Retina (tissue), 1 donor: Measurements from ENCODE around the gene TMEM259.

ENCODE experiments used
- DNase-seq: peaks from one replicate; pipeline ENCODE4 v3.0.0-alpha.2; 2016

The TMEM259 gene

DNA sequence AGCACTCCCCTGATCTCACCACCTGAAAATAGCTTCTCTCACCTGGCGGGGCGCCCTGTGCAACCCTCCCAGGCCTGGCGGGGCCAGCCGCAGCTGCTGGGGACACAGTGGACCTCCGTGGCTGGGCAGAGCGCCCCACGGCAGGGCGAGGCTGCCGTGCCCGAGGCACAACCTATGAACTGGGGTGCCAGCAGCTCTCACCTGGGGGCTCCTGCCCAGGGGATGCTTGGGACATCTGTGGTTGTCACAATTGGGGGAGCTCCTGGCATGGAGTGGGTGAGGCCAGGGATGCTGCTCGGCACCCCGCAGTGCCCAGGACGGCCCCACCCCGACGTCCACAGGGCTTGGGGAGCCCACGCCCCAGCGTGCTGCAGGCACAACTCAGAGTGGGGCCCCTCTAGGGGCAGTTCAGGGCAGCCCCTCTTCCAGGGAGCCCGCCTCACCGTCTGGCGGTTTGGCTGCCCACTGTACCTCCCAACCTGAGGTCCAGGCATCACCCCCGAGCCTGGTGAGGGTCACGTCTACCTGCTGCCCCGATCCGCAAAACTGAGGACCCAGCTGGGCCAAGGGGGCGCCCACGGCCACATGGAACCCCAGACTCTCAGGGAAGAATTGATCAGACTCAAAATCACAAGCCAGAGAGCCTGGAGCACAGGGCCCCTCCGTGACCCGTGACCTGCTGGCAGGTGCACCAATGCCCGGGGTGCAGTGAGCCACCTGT is 5.7 kb downstream of the TMEM259 start:
- no peak for DNase-seq

DNA sequence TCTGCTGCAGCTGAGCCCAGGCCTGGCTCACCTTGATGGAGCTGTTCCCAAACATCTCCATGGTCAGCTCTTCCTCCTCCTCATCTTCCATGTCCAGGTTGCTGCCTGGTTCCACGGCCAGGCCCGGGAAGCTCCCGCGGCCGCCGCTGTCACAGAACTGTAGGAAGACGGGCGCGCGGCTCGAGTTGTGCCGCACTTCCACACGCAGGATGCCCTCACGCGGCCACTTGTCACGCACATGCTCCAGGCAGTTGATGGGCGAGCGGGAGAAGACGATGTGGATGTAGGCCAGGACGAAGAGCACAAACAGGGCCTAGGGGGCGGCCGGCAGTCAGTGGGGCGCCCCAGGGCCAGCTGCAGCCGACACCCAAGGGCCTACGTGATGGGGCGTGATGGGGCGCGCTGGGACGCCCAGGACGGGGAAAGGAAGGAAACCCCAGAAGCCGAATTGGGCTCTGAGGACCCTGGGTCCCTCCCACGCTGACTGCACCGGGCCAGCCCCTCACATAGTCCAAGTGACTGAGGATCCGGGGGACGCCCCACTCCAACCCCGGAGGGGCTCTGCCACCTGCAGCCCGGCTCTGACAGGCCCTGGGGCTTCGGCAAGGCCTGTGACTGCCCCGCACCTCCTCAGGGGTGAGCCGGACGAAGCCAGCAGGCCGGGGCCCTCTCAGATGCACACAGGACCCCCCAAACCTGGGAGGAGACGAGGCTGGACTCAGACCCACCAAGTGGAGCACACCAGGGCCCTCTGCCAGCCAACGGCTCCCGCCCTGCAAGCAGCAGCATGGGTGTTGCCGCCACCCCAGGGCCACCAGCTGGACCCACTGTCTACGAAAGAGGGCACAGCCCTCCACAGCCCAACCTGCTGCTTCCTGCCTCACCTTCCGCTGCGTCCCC is 6.5 kb downstream of the TMEM259 start:
- no peak for DNase-seq

DNA sequence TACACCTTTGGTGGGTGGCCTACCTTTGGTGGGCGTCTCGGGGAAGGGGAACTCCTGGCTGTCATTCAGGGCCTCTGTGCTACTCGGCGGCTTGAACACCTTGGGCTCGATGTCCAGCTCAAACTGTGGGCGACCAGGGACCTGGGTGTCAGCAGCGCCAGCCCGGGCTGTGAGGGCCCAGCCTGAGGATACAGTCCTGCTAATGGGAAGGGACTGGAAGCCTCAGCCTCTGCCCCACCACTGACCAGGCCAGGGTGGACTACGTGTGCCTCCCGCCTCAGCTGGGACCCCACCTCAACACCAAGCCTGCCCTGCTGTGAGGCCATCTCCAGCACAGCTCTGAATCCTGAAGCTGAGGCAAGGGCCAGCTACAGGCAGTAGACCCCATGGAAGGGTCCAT is 7.7 kb downstream of the TMEM259 start:
- no peak for DNase-seq

DNA sequence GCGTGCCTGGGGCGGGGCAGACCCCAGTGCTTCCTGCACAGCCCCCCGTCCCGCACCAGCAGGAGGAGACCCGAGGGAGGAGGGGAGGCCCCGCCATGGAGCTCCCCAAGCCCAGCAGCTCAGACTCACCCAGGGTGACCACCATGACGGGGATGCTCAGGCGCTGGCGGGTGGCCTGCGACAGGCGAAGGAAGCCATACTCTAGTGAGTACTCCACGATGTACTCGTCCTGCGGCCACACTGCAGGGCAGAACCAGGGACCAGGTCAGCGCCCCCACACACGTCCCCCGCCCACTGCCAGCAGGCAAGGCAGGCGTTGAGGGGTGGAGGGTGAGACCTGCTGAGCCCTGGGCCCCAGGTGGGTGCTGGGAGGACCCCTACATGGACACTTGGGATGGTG is 8.6 kb downstream of the TMEM259 start:
- no peak for DNase-seq

DNA sequence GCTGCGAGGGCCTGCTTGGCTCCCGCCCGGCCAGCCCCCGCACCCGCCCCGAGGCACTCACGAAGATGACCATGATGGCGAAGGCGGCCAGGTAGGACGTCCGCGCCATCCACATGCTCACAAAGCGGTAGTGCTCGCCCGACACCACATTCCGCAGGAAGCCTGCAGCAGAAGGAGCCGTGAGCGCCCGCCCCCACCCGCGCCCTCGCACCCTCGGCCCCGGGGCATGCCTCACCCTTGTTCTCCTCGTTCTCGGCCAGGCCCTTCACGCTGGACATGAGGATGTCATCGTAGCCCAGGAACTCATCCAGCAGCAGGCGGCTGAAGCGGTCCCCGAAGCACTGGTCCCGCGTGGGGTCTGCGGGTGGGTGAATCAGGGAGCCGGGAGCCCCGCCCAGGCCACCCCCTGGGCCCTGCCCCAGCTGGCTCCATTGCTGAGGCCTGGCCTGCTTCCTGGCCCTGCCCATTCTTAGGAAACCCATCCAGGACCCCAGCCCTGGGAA is 9.0 kb downstream of the TMEM259 start:
- no peak for DNase-seq

- DNase-seq = no peak
These were observed 10.1 kb downstream of the TMEM259 start for GRCh38 chr19:1010586-1011510.

- DNase-seq = no peak
These were observed 10.9 kb downstream of the TMEM259 start for GRCh38 chr19:1009981-1010538.

DNA sequence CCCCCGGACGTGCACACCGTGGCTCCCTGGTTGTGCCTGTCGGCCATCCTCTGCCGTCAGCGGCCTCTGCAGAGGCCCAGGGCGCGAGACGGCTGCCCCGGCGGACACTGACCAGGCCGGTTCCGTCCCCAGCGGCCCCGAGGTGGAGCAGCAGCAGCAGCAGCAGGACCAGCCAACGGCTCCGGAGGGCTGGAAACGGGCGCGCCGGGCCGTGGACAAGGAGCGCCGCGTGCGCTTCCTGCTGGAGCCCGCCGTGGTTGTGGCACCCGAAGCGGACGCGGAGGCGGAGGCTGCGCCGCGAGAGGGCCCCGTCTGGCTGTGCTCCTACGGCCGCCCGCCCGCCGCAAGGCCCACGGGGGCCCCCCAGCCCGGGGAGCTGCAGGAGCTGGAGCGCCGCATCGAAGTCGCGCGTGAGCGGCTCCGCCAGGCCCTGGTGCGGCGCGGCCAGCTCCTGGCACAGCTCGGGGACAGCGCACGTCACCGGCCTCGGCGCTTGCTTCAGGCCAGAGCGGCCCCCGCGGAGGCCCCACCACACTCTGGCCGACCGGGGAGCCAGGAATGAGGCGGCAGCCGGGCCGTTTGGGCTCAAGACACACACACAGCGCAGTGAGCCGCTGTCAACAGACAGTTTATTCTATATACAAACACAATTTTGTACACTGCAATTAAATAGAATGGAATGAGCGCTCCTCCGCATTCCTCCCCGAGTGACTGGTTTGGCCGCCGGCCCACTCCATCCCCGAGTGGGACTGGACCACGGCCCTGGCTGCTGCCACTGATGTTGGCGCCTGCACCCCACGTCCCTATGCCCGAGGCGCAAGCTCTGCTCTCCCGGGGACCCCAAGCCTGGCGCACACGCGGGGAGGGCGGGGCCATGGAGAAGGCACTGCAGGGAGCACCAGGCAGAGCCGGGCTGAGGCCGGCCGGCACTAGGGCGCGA is 11.6 kb downstream of the TMEM259 start:
- DNase-seq = no peak

DNA sequence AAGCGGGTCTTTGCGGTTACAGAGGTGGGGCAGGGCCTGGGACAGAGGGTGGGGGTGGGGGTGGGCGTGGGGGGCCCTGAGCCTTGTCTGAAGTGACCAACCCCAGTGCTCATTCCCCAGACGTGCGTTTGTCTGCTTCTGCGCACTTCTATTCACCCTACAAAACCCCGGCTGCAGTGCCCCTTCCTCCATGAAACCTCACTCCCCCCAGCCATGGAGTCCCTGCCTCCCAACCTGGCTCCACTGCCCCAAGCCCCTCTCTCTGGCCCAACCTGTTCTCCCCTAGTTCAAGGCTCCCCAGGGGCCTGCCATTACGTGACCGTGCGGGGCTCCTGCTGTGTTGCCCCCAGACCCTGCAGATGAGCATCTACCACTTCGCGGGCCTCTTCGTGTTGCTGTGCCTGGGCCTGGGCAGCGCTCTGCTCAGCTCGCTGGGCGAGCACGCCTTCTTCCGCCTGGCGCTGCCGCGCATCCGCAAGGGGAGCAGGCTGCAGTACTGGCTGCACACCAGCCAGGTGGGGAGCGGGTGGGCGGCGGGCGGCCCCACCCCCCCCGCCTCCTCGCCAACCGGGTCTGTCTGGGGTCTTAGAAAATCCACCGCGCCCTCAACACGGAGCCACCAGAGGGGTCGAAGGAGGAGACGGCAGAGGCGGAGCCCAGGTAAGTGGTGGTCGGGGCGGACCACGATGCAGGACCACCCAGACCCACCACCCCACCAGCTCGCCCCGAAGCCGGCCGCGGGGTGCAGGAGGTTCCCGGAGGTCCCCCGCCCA is 12.5 kb downstream of the TMEM259 start:
- DNase-seq = no peak

- DNase-seq = no peak
These were observed 13.3 kb downstream of the TMEM259 start for GRCh38 chr19:1007399-1008251.

GRCh38 chr19:1006711-1007398 is 14.1 kb downstream of the TMEM259 start:
- no peak for DNase-seq

- no peak for DNase-seq
These were observed 15.9 kb downstream of the TMEM259 start for GRCh38 chr19:1004803-1005664.

DNA sequence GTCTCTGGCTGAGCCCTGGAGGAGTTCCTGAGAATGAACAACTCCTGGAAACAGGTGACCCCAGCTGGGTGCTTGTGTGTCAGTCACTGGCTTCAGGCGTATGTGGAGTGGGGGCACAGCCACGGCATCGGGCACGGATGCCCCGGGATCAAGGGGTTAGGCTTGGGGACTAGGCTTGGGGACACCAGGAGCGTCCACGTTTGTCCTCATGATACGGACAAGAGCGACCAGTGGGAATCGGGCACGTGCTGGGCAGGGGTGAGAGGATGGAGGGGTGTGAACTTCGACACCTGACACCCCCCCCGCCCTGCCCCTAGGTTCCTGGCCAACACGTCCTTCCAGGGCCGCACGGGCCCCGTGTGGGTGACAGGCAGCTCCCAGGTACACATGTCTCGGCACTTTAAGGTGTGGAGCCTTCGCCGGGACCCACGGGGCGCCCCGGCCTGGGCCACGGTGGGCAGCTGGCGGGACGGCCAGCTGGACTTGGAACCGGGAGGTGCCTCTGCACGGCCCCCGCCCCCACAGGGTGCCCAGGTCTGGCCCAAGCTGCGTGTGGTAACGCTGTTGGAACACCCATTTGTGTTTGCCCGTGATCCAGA is 16.6 kb downstream of the TMEM259 start:
- no peak for DNase-seq

- DNase-seq = no peak
These were observed 17.6 kb downstream of the TMEM259 start for GRCh38 chr19:1003283-1003682.

DNA sequence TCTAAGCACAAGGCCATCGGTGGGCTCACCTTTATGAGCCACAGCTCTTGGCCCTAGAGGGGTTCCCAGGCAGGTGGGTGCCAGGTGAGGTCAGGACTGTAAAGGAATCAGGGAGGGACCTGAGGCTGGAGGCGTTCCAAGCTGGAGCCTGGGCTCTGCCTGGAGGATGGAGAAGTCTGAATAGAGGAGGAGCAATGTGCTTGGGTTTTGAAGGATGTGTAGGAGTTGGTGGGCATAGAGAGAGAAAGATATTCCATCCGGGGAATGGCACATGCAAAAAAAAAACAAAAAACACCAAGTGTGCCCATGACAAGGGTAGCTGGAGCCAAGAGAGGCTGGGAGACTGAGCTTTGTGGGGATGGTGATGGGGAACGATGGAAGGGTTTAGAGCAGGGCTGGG is 18.3 kb downstream of the TMEM259 start:
- DNase-seq = no peak

- DNase-seq = peak; percentile 80
These were observed 19.3 kb downstream of the TMEM259 start for GRCh38 chr19:1001538-1002166.
